Measurements from ENCODE around the gene LAG3.

- TF ChIP-seq EZH2phosphoT487 (conservative IDR thresholded peaks at IDR 0.05; ENCODE audit: low read length) = no peak
- no peak for TF ChIP-seq CTCF (IDR thresholded peaks at IDR 0.05; ENCODE audit: insufficient read depth, low read length, poor library complexity, severe bottlenecking)
Observed at GRCh38 chr12:6752167-6752920, 20.0 kb upstream of the LAG3 start.
